Measurements from ENCODE around the gene CISD3.

CISD3 gene

GRCh38 chr17:38746004-38746848, 16.1 kb downstream of the CISD3 start:
- no peak for DNase-seq

GRCh38 chr17:38746849-38747462, 16.8 kb downstream of the CISD3 start:
- no peak for DNase-seq

DNA sequence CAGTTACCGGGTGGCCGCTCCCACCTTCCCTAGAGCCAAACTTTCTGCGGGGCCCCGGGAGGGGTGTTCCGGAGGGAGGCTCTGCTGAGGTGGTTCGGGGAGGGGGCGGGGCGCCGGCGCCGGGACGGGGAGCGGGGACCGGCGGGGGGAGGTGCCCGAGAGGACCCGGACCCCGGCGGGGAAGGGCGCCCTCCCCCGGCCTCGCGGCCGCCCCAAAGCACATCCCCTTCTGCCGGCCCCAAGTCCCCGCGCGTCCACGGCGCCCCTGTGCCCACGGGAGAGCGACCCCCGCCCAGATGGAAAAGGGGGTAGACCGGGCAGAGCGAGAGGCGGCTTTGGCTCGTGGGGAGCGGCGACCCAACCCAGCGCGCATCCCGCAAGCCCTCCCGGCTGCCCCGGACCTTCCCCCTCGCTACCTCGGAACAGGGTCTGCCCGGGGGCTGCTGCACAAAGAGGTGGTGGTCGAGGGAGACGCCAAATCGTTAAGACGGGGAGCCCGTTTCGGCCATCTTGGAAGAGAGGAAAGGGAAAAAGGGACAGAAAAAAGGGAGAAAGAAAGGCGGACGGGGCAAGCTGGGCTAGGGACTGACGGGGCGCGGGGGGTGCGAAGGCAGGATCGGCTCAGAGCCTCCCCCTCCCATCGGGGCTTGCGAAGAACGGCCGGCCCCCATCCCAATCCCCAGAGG, 17.5 kb downstream of the CISD3 start:
- DNase-seq: no peak

DNA sequence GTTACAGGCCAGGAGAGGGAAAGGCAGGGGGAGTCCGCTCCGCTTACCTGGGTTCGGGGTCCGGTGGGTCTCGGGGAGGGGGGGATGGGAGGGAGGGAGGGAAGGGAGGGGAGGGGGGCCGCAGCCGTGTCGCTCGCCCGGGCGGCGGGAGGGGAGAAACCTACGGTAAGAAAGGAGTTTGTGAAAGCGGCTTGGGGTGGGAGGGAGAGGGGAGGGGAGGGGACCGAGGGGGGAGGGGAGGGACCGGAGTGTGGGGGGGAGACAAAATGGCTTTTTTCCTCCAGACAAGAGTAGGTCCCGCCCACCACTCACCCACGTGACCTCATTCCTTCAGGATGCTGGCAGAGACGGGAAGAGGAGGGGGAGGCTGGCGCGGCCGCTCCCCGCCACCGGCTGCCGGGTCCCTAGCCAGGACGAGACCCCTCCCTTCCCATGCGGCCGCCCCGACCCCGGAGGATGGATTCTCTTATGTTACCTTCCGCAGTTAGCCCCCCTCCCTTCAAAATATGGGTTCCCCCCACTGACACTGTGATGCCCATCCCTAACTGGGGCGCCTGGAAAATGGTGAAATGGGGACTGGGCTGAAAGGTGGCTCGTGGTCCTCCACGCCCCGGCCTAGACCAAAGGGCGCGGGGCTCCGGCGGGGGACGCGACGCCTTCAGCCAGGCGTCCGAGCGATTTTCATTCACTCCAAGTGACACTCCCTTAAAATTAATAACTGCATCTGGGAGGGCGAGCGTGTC, 18.2 kb downstream of the CISD3 start, which contains the start of gene PCGF2:
TSS of gene PCGF2 (minus strand) at position 188 of the 743 bp plus-strand sequence. CDS start 7,934 bp downstream, outside the sequence.
- no peak for DNase-seq

GRCh38 chr17:38748892-38749222, 18.7 kb downstream of the CISD3 start:
- DNase-seq: no peak

DNA sequence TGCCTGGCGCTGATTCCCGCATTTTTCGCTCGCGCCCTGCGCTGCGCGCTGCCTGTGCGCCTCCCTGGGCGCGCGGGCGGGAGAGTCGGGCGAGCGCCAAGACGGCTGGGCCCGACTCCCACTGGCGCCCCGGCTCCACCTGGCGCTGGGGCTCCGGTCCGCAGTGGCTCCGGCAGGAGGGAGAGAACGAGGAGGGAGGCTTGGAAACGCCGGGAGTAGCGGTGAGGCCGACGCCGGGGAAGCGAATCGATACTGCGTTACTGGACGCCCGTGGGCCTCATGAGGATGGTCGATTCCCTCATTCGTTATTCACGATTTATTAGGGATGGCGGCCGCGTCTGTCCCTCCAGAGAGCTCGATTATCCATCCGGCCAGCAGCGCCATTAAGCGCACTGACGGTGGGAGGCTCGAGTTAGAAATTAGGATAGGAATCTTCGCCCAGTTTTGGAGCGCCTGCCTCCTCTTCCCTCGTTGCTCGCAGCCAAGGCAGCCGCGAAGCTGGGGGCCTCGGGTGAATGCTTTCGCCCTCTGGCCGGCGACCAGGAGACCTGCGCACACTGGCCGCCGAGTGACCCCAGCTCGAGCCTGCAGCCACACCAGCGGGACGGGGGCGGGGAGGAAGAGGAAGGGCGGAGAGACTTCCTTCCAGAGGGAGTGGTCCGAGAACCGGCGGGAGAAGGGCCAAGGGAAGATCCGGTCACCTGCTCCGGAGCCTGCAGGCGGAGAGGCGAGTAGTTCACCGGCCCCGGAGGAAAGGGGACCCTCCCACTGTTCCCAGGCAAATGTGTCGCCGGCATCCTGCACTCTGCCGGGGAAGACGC, 19.3 kb downstream of the CISD3 start:
- no peak for DNase-seq

DNA sequence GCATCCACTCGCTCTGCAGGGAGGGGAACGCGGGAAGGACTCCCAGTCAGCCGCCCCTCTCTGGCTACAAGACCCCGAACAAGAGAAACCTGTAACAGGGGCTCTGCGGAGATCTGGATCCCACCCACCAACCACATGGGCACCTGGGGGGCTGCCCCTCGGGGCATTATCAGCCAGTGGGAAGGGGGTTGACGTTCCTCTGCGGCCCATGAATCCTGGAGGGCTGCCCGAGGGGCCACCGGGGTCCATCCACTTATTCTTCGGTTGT, 19.8 kb downstream of the CISD3 start:
- no peak for DNase-seq

- no peak for DNase-seq
These were observed 20.4 kb downstream of the CISD3 start for GRCh38 chr17:38750312-38751121.

GRCh38 chr17:38751144-38751807, 21.1 kb downstream of the CISD3 start:
- no peak for DNase-seq

DNA sequence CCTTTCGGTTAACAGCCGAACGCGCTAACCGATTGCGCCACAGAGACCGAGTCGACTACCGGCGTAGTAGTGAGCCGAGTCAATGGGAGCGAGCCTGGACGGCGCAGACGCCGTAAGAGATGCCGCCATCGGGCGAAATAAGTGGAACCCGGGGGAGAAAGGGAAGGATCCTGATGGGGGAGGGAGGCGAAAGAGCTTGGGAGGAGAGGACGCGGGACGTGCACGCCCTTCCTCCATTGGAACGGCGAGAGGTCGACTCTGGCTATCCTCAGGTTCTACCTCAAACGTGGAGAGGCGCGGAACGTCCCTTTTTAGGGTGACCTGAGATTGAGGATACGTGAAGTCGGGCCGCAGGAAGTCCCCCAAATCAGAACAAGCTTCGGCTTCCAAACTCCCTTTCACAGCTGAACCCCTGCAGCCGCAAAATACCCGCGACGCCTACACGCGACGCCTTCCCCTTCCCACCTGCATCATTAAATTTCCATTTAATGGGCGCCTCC, 21.7 kb downstream of the CISD3 start:
- DNase-seq: peak; percentile 84

DNA sequence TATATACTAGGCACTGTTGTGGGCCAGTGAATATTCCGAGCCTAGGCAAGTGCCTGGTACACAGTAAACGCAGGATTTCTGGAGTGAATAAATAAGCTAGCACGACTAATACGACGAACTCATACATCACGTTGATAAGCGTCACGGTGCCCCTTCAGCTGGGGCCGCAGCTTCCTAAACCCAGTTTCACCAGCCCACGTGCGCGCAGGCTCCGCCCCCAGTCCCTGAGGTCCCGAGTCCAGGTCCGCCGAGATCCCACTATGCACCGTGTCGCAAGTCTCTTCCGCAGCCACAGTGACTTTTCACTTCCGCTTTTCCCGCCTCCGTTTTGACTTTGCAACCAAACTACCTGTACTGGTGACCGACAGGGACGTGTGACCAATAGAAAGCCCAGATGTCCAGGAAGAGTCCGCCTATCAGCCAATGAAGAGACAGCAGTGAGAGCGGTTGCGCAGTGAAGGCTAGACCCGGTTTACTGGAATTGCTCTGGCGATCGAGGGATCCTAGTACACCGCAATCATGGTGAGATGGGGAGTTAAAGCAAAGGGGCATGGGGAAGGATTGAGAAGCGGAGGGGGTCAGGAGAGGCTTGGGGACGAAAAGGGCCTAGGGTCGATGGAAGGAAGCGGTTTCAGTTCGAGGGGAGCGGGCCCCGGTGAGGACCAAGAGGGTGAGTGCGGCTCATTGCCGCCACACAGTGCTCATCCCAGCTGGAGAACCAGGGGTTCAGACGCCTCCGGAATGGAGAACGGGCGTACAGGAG, 22.3 kb downstream of the CISD3 start, which contains the start of gene PSMB3:
TSS of gene PSMB3 (plus strand) at position 434 of the 763 bp plus-strand sequence. CDS start at position 520, 86 bp downstream.
- peak; percentile 99 for DNase-seq

DNA sequence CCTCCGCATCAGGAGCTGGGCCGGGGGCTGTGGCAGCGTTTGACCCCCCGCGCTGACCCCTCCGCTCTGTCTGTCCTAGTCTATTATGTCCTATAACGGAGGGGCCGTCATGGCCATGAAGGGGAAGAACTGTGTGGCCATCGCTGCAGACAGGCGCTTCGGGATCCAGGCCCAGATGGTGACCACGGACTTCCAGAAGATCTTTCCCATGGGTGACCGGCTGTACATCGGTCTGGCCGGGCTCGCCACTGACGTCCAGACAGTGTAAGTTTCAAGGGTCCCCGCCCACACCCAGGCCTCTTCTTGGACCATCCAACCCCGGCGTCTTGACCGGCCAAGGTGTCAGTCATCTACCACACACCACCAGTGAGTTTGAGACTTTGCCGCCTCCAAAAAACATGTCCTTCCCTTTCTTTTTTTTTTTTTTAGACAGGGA, 22.9 kb downstream of the CISD3 start:
- no peak for DNase-seq

GRCh38 chr17:38761612-38762011, 31.5 kb downstream of the CISD3 start:
- peak; percentile 29 for DNase-seq

- DNase-seq: no peak
These were observed 32.1 kb downstream of the CISD3 start for GRCh38 chr17:38762231-38762630.

DNA sequence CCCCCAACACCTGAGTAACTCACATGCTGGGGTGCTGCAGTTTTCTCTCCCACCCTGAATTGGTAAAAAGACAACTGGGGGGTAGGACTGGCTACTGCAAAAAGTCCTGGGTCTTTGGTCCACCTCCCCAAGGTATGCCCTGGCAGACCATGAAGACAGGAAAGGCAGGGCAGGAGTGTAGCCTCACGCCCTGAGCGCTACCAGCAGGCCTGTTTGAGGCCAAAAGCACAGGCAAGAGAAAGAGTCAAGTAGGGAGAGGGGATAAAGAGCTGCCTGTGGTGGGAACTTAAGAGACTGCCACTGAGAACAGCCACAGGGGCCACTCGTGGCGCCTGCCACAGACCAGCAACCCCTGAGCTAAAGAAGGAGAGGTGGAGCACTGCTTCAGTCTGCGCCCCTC, 36.2 kb downstream of the CISD3 start:
- DNase-seq: no peak

DNA sequence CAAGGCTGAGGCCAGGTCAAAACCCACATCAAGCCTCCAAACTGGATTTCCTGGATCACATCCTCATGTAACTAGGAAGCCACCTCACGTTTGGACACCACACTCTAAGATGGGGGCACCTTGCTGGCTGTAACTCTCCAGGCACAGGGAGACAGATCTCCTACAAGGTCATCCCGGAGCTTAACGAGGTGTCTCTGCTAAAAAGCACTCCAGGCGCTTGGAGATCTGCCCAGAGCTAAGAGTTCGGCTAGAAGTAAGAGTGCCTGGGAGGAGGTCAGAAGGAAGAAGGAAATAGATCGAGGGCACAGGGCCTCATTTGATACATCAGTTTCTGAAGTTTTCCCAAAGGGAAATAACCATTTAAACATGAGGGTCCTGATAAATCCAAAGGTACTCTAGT, 38.3 kb downstream of the CISD3 start:
- no peak for DNase-seq

- no peak for DNase-seq
These were observed 43.1 kb downstream of the CISD3 start for GRCh38 chr17:38773258-38773657.

GRCh38 chr17:38777641-38778250, 47.6 kb downstream of the CISD3 start:
- DNase-seq: no peak

Data from CD4-positive, alpha-beta T cell treated with Interleukin-10 for 1 hour (primary cell).